ENCODE results near the gene ARHGDIB.
A peak's percentile ranks its signal among the peaks of the same experiment; 100 is the strongest.

ARHGDIB gene

GRCh38 chr12:14950982-14951746 lies 10.2 kb downstream of the ARHGDIB start:
- no peak for TF ChIP-seq CTCF (IDR thresholded peaks at IDR 0.05; ENCODE audit: extremely low read depth, missing control alignments)
- DNase-seq (ENCODE audit: low spot score): no peak

GRCh38 chr12:14950421-14950820 lies 11.0 kb downstream of the ARHGDIB start:
- TF ChIP-seq CTCF (IDR thresholded peaks at IDR 0.05; ENCODE audit: extremely low read depth, missing control alignments): no peak
- DNase-seq (ENCODE audit: low spot score): peak; percentile 26

GRCh38 chr12:14949631-14950030 lies 11.8 kb downstream of the ARHGDIB start:
- DNase-seq (ENCODE audit: low spot score): no peak
- TF ChIP-seq CTCF (IDR thresholded peaks at IDR 0.05; ENCODE audit: extremely low read depth, missing control alignments): no peak

GRCh38 chr12:14948672-14949071 lies 12.7 kb downstream of the ARHGDIB start:
- TF ChIP-seq CTCF (IDR thresholded peaks at IDR 0.05; ENCODE audit: extremely low read depth, missing control alignments): no peak
- peak; percentile 71 for DNase-seq (ENCODE audit: low spot score)

GRCh38 chr12:14946861-14947260 lies 14.5 kb downstream of the ARHGDIB start:
- DNase-seq (ENCODE audit: low spot score): no peak
- no peak for TF ChIP-seq CTCF (IDR thresholded peaks at IDR 0.05; ENCODE audit: extremely low read depth, missing control alignments)

- TF ChIP-seq CTCF (IDR thresholded peaks at IDR 0.05; ENCODE audit: extremely low read depth, missing control alignments): no peak
- no peak for DNase-seq (ENCODE audit: low spot score)
Measured at GRCh38 chr12:14946162-14946561, 15.2 kb downstream of the ARHGDIB start.

- DNase-seq (ENCODE audit: low spot score): no peak
- no peak for TF ChIP-seq CTCF (IDR thresholded peaks at IDR 0.05; ENCODE audit: extremely low read depth, missing control alignments)
Measured at GRCh38 chr12:14942196-14942931, 19.0 kb downstream of the ARHGDIB start.
